ENCODE data around the gene PRDM16.

The PRDM16 gene

DNA sequence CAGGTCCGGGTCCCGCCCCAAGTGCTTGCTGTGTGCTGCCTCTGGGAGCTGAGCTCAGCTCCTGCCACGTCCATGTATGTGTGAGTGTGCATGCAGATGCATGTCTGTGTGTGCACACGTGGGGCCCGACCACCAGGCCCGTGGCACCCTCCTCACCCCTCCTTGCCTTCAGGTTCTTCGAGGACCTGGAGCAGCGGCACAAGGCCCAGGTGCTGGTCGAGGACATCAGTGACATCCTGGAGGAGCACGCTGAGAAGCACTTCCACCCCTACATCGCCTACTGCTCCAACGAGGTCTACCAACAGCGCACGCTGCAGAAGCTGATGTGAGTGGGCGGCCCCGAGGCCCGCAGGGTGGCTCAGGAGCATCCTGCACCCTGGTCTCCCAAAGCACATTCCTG is 403.9 kb downstream of the PRDM16 start:
- DNase-seq: no peak

GRCh38 chr1:3473381-3473844 is 404.4 kb downstream of the PRDM16 start:
- peak; percentile 91 for DNase-seq

DNA sequence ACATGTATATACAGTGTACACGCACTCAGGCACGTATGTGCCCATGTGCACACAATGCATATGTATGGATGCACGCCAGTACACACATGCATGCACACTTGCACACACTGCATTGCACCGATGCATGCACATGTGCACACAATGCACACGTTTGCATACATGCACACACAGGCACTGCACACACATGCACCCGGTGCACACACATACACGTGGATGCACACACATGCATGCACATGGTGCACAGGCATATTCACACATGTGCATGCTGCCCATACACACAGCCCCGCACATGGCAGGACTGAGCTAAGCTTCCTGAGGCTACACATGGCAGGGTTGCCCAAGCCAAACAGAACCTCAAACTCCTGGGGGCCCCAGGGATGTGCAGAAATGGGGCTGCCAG is 405.0 kb downstream of the PRDM16 start:
- no peak for DNase-seq

GRCh38 chr1:3474421-3474820 is 405.4 kb downstream of the PRDM16 start:
- DNase-seq: no peak

DNA sequence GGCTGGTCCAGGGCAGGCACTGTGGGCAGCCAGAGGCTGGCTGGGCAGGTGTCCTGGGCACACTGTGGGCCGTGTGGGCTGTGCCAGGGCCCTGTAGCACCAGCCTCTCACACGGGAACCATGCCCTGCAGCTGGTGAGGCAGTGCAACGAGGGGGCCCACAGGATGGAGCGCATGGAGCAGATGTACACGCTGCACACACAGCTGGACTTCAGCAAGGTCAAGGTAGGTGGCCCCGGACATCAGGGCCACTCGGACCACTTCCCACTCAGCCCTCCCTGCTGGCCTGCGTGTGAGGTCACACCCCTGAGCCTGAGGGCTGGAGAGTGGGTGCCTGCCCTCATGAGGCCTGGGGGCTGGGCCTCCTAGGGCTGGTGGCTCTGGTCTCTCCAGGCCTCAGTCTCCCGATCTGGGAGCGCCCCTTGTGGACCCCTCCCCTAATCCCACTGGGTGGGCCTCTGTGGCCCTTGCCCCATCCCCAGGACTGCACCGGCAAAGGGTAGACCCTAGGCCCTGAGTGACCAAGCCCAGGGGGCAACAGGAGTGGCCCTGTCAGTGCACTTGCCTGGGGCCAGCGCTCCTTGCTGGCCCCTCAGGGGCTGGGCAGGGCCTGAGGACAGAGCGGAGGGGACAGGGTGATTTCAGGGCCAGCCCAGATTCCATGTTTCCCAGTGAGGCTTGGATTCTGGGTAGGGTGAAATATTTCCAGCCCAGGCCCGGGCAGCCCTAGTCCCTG is 407.0 kb downstream of the PRDM16 start:
- DNase-seq: no peak

DNA sequence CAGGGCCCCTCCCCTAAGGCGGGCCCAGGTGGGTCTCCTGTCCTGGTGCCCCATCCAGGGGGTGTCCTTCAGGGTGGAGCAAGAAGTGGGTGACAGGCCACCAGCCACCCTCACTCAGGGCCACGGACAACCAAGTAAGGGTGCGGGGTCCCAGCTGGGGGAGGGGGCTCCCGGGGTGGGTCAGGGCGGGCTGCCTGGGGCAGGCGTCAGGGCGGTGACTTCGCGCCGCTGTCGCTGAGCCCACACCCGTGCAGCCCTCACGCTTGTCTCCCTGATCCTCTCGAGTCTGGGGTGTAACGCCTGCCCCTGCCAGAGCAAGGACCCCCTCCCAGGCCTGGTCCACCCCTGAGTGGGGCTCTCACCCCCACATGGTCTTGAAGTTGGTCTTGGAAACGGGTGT is 407.7 kb downstream of the PRDM16 start:
- no peak for DNase-seq

GRCh38 chr1:3477241-3477995 is 408.4 kb downstream of the PRDM16 start:
- no peak for DNase-seq

DNA sequence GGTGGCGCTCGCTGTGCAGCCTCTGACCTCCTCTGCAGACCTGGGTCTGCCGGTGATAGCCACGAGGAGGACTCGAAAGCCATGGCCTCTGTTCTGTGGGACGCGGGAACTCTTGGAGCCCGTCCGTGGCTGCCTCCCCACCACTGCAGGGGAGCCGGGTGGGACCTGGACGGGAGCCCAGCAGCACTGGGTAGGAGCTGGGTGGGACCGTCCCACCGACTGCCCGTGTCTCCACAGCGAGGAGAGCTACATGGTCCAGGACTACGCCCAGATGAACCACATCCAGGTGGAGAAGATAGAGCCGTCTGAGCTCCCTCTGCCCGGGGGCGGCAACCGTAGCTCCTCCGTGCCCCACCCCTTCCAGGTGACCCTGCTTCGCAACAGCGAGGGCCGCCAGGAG is 409.2 kb downstream of the PRDM16 start:
- DNase-seq: no peak

DNA sequence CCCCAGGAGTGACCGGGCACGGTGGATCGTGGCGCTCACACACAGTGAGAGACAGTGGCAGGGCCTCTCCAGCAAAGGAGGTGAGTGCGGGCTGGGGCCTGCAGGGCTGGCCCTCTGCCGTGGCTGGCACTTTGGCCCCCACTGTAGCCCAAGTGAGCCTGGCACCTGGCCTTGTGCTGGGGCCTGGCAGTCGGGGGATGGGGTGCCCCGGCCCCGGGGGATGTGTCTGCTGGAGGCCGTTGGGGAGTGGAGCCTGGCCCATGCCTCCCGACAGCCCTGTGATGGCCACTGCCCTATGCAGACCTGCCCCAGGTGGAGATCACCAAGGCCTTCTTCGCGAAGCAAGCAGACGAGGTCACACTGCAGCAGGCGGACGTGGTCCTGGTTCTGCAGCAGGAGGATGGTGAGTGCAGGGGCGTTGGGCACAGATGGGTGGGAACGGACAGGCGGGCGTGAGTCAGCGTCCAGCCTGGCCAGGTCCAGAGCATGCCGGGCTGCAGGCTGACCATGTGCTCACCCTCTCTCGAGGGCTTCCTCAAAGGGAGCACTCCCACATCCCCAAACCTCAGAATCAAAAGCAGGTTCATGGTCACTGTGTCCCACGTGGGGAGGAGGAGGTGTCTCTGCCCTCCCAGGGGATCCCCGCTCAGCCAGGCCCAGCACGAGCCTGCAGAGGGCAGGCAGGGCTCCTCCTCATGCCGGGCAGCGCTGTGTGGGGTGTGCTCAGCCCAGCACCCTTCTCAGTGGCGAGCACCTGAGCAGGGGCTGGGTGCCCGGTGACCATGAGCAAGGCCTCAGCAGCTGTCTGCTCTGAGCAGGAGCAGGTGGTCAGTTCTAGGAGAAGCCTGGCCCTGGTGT is 410.7 kb downstream of the PRDM16 start:
- no peak for DNase-seq

- DNase-seq: no peak
These were observed 411.3 kb downstream of the PRDM16 start for GRCh38 chr1:3480369-3480719.

DNA sequence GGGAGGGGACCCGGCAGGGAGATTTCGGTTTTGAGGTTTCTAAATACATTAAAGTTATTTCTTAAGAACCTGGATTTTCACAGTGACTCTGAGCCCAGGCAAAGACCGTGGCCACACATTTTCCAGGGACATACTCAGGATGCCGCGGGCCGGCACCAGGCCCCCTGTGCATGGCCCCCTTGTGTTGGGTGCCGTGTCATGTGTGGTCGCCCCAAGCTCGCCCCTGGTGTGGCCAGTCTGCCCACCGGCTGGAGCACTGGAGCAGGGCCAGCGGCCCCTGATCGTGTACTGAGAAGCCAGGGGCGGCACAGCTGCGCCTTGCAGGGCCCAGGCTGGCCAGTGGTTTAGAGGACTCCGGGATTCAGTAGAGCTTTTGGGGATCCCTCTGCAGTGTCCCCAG is 412.0 kb downstream of the PRDM16 start:
- DNase-seq: no peak

GRCh38 chr1:3481836-3482375 is 412.9 kb downstream of the PRDM16 start:
- no peak for DNase-seq

DNA sequence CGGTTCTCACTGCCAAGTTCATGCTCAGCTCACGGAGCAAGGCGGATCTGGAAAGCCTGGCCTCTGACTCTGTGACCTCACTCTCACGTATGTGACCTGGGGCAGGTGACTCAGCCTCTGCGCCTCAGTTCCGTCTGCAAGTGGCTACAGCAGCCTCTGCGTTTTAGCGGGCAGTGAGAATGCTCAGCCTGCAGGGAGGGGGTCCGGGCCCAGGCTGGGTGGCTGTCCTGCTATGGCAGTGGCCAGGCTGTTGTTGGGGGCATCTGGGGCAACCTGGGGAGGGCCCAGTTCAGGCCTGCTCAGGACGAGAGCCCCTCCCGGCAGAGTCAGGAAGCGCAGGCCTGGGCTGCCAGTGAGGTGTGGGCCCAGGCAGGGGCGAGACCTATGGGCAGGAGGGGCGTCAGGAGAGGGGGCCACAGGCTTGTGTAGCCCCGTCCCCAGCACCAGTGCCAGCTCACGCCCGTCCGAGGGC is 413.4 kb downstream of the PRDM16 start:
- DNase-seq: no peak

DNA sequence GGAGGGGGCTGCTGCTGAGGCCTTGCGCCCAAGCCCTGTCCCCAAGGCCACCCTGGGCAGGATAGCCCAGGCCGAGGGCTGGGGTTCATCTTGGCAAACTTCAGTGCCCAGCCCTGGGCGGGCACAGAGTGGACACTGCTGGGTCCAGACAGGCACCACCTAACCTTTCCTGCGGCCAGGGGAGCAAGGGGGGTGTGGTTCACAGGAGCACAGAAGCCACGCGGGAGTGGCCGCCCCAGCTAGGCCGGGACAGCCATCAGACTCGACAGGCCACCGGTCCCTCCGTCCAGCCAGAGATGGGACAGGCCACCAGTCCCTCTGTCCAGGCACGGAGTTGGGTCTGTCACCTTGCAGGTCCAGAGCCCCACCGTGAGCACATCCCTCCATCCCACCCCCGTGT is 414.4 kb downstream of the PRDM16 start:
- no peak for DNase-seq

GRCh38 chr1:3483801-3484444 is 414.9 kb downstream of the PRDM16 start:
- peak; percentile 27 for DNase-seq

GRCh38 chr1:3485016-3485415 is 416.0 kb downstream of the PRDM16 start:
- DNase-seq: no peak

All from fibroblast of skin of right quadriceps (primary cell).